H54 (cell line): ENCODE results near the gene TRAPPC2.

Experiments used
- DNase-seq: peaks from one replicate; pipeline ENCODE4 v3.0.0; 2011; ENCODE audit warnings: low spot score, mixed read lengths; ENCODE audit not compliant: insufficient read length
- FAIRE-seq: peaks from 3 replicates; lab custom pipeline; 2011; peaks lifted over from hg19 to GRCh38; lab: Jason Lieb, UNC
- POLR2A ChIP-seq: IDR thresholded peaks from 2 replicates; pipeline ENCODE4 v1.6.1; 2011; ENCODE audit warnings: low read depth, mild to moderate bottlenecking, low read length

TRAPPC2 gene

GRCh38 chrX:13734278-13735172 lies at the start of gene TRAPPC2, which contains the start of gene OFD1:
Gene TRAPPC2, minus strand, starts transcription at chrX:13734620. Its CDS starts 14,657 bp downstream, at chrX:13719963.
Gene OFD1, plus strand, starts transcription at chrX:13734748. Its CDS starts 324 bp downstream, at chrX:13735072.
- FAIRE-seq (peak; percentile 69), DNase-seq (peak; percentile 51)
- TF ChIP-seq POLR2A = peak; percentile 65

- FAIRE-seq = no peak
- TF ChIP-seq POLR2A = no peak
- DNase-seq = no peak
Observed at GRCh38 chrX:13780868-13781427, 46.5 kb upstream of the TRAPPC2 start.

GRCh38 chrX:13778916-13779315 lies 44.5 kb upstream of the TRAPPC2 start:
- no peak for TF ChIP-seq POLR2A
- FAIRE-seq (no peak), DNase-seq (peak; percentile 2)

- no peak for TF ChIP-seq POLR2A
- DNase-seq (no peak), FAIRE-seq (no peak)
Observed at GRCh38 chrX:13776387-13776786, 42.0 kb upstream of the TRAPPC2 start.

DNA sequence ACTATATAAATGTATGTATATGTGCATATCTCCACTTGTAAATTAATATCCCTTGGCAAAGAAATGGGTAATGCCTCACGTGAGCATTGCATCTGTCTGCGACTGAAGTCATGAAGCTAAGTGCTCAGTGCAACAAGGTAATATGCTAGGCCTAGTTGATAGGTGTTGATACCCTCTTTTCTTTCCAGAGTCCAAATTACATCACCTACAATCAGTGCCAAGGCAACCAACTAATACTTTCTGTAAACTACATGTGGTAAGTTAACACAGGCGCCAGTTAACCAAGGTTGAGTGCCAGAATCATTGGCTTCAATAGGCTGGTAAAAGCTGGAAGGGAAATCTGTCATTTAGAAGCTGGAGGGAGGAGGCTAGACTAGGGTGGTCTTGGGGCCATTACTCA lies 41.4 kb upstream of the TRAPPC2 start:
- FAIRE-seq (no peak), DNase-seq (no peak)
- no peak for TF ChIP-seq POLR2A

- no peak for DNase-seq
- no peak for TF ChIP-seq POLR2A
- FAIRE-seq = no peak
Observed at GRCh38 chrX:13774696-13775095, 40.3 kb upstream of the TRAPPC2 start.

DNA sequence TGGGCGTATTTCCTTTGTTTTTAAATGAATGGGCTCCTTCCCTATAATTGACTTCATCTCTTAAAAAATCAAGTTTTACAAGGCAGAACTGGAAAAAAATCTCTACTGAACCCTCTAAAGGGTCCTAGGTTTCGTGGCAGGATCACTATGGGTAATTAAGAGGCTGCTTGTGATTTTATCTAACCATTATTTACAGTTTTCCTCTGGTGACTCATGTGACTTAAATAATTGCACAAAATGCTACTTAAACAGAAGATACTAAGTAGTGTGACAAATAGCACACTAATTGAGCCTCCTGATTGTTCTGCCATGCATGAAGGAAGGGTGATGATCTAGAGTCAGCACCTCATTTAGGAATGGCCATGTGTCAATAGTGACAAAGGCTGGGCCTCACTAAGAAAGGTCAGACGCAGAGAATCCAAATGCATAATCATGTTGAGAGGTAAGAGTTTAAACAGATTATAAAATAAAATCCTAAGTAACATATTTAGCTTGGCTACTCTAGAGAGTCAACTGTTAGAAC lies 35.7 kb upstream of the TRAPPC2 start:
- no peak for DNase-seq
- FAIRE-seq = no peak
- no peak for TF ChIP-seq POLR2A

DNA sequence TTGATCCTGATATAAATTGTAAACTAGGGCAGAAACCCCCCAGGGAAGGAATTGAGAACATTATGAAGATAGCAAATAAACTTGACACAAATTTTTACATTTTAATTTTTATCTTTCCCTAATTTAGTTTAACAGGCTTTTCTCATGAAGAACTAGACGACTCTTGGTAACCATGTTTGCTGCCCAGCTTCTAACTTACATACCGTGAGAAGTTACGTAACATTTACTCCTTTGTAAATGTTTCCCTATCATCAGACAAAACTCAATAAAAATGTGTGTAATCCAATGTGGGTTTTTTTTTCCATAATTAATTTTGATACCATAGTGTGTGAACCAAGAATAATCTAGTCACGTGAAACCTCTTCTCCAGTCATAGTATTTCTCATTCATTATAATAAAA lies 34.5 kb upstream of the TRAPPC2 start:
- FAIRE-seq = no peak
- no peak for DNase-seq
- no peak for TF ChIP-seq POLR2A

DNA sequence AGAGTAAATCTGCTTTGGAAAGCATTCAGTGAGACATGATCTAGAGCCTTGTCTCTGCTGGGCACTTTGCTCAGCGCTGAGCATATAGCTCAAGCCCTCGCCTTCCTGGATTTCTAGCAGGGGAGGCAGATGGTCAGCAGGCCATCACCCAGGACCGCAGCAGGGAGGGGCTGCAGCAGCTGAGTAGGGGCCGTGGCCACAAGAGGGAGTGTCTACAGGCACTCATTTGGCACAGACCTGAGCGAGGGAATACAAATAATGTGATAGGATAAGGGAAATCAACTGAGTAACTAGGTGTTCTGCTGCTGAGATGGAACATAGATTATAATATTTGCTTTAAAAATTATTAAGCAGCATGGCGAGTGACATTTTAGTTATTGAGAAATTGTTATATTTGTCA lies 30.3 kb upstream of the TRAPPC2 start:
- FAIRE-seq (no peak), DNase-seq (no peak)
- TF ChIP-seq POLR2A = no peak

GRCh38 chrX:13764281-13764680 lies 29.9 kb upstream of the TRAPPC2 start:
- DNase-seq (no peak), FAIRE-seq (no peak)
- TF ChIP-seq POLR2A = no peak

DNA sequence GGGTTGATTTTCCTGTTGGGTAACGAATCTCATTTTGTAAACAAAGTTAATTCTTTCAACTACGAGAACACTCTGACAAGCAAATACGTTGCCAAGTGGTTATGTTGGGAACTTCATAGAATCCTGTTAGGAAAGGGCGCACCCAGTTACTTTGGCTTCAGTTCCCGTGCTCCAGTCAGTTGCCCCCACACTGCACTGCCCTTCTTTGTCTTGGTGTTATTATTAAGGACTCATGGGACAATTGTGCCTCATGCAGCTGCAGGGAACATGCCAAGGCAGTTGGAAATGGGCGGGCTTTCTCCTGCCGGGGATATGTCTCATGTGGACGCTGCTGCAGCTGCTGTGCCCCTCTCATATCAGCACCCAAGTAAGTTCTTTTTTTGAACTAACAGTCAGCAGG lies 29.1 kb upstream of the TRAPPC2 start:
- FAIRE-seq (no peak), DNase-seq (no peak)
- TF ChIP-seq POLR2A = no peak

DNA sequence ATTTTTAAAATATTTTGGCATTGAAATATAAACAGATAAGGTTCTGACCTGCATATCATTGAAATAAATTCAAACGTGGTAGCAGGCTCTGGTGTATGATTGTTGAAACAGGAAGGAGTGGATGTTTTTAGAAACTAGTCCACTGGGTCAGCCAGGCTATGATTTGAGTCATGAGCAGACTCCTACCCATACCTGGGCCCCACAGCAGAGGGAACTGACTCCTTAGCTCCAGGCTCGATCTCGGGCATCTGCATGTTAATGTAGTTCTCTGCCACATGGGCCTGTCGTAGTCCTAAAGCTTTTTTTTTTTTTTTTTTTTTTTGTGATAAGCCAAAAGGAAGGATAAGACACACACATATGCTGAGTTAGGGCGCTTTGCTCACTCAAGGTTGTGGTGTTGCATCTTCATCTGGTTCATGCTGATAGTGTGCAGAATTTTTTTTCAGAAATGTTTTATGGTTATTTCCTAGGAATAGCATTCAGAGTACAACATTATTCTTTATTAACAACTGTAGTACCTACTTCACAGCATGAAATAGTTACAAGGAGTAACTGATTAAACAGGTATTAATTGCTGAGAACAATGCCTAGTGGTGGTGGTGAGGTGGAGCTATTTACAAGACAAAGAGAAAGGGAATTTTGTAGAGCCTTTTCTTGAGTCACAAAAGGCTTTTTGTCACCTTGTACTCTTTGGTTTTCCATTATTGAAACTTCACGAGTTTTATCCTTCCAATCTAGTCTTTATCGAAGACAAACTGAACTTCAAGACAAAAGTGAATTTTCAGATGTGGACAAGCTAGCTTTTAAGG lies 27.4 kb upstream of the TRAPPC2 start:
- FAIRE-seq = no peak
- no peak for DNase-seq

DNA sequence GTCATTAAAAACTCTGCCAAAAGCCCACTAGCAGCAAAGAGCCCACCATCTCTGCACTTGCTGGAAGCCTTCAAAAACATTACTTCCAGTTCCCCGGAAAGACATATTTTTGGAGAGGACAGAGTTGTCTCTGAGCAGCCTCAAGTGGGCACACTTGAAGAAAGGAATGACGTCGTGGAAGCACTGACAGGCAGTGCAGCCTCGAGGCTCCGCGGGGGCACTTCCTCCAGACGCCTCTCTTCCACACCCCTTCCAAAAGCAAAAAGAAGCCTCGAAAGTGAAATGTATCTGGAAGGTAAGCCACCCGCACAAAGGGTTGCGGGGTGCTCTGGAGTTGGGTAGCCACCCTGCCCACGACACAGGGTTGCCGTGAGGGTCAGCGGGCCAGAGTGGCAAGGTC lies 26.0 kb upstream of the TRAPPC2 start:
- DNase-seq (no peak), FAIRE-seq (no peak)
- TF ChIP-seq POLR2A = no peak

More for the DNA sequence above, 27.4 kb upstream of the TRAPPC2 start:
- TF ChIP-seq POLR2A = no peak

DNA sequence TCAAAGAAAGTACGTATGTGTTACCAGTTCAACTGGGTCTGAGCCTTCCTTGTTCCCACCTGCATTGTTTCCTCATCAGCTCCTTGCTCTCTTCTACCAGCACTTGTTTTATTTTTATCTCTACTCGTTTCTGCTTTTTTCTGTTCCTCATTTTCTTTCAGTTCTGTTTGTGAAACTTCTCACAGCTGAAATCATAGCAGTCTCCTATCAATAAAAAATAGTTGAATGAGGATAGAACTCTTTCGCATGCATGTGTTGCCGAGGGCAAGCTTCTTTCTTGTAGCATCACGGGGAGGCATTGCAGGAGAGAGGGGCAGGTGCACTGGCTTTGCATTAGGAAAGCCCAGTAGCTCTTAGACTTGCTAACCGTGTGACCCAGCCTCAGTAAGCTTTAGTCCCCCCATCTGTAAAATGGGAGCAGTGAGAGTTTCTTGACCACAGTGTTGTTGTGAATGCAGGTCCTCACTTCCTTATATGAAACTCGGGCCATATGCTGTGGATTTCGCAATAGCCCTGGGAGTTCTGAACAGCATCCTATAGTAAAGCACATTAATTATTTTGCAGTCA lies 24.8 kb upstream of the TRAPPC2 start:
- DNase-seq (no peak), FAIRE-seq (no peak)

More for the DNA sequence above, 24.8 kb upstream of the TRAPPC2 start:
- no peak for TF ChIP-seq POLR2A
